Left lung (tissue), 10 donors: Measurements from ENCODE around the gene CA10. TPM values are rescaled to one million over a fixed set of nuclear protein-coding genes. Genes with fewer than 3 reads are reported as not detected.

Experiments used
- ATAC-seq: fragments of 200-7000 bp; cut with Tn5 transposase; one replicate; pipeline ENCODE4 v1.9.1; 2020; ENCODE audit warnings: moderate library complexity
- DNase-seq, 4 donors: peaks; one replicate each; pipeline ENCODE4 v3.0.0-alpha.2; 2013 to 2020
- H3K27ac ChIP-seq, 2 donors: fragments of 200-600 bp; sonication (generic) in 1 of 2; one replicate each; pipeline versions ENCODE4 v1.5.0 to v1.8.0; 2020 to 2021
- H3K27me3 ChIP-seq, 2 donors: fragments of 200-600 bp; sonication (generic) in 1 of 2; one replicate each; pipeline versions ENCODE4 v1.5.0 to v1.8.0; 2020 to 2021
- H3K36me3 ChIP-seq, 2 donors: fragments of 200-600 bp; sonication (generic) in 1 of 2; one replicate each; pipeline versions ENCODE4 v1.5.0 to v1.8.0; 2020 to 2021
- H3K4me1 ChIP-seq, 2 donors: fragments of 200-600 bp; one replicate each; pipeline ENCODE4 v1.8.0; 2021
- H3K4me3 ChIP-seq, 2 donors: fragments of 200-600 bp; sonication (generic) in 1 of 2; one replicate each; pipeline versions ENCODE4 v1.5.0 to v1.8.0; 2020 to 2021; ENCODE audit warnings: mild to moderate bottlenecking in 1 of 2
- H3K9me3 ChIP-seq, 2 donors: fragments of 200-600 bp; sonication (generic) in 1 of 2; one replicate each; pipeline versions ENCODE4 v1.5.0 to v1.8.0; 2020 to 2021
- CTCF ChIP-seq, 2 donors: fragments of 200-600 bp; sonication (generic) in 1 of 2; IDR thresholded peaks; one replicate each; pipeline versions ENCODE4 v1.5.0 to v1.8.0; 2021; ENCODE audit warnings: antibody characterized with exemption in 2 of 2
- intact Hi-C, 2 donors: fragments of 100-400 bp; cut with DNase I; formaldehyde crosslinking; loops; one replicate each; pipeline versions ENCODE4 v1.11.2 to v1.14.2; 2022
- polyA plus RNA-seq, 6 donors: library from polyadenylated mRNA; unstranded; fragments of 120-200 nt; gene quantifications; one replicate each; pipeline ENCODE4 v1.2.1, GENCODE V29; 2013; ENCODE audit not compliant: insufficient read length in 6 of 6
- total RNA-seq, 2 donors: library from RNA; stranded (reverse); fragmentation: NEBNext Ultra II Directional; extraction: Animal tissue kit (Norgen Biotek cat#: 25700); gene quantifications; one replicate each; pipeline ENCODE4 v1.2.1, GENCODE V29; 2021
- donor health status: DM: no; HTN: yes; CAD: no.
- donor health status: DM: no; HTN: no; CAD: no.

The CA10 gene
- total and polyA plus RNA-seq, 8 donors = 0.06 to 0.31 TPM; not detected in 6

GRCh38 chr17:51751072-51751471 lies 407.4 kb downstream of the CA10 start:
- H3K9me3 ChIP-seq = no peaks in the 10 kb centered on the region
- intact Hi-C loops = no loop called here
- no peaks in the 10 kb centered on the region for H3K36me3 ChIP-seq
- H3K27me3 ChIP-seq = no peaks in the 10 kb centered on the region
- no peaks in the 10 kb centered on the region for H3K4me1 ChIP-seq
- DNase-seq (no peak), ATAC-seq (no peak)
- H3K4me3 ChIP-seq = no peak overlapping the region
- no peak overlapping the region for H3K27ac ChIP-seq
- TF ChIP-seq CTCF (IDR thresholded peaks at IDR 0.05) = no peak

- no peaks in the 10 kb centered on the region for H3K4me1 ChIP-seq
- intact Hi-C loops = no loop called here
- H3K36me3 ChIP-seq = no peaks in the 10 kb centered on the region
- H3K27ac ChIP-seq = no peak overlapping the region
- H3K4me3 ChIP-seq = no peak overlapping the region
- DNase-seq (no peak), ATAC-seq (no peak)
- H3K9me3 ChIP-seq = no peaks in the 10 kb centered on the region
- no peaks in the 10 kb centered on the region for H3K27me3 ChIP-seq
- no peak for TF ChIP-seq CTCF (IDR thresholded peaks at IDR 0.05)
These were observed 409.5 kb downstream of the CA10 start for GRCh38 chr17:51748749-51749604.

- Histone ChIP-seq H3K9me3 (no peaks in the 10 kb centered on the region), H3K27ac (no peak overlapping the region), H3K36me3 (no peaks in the 10 kb centered on the region), H3K4me3 (no peak overlapping the region), H3K4me1 (no peaks in the 10 kb centered on the region), H3K27me3 (no peaks in the 10 kb centered on the region)
- DNase-seq (no peak), ATAC-seq (no peak)
- intact Hi-C loops = no loop called here
- no peak for TF ChIP-seq CTCF (IDR thresholded peaks at IDR 0.05)
These were observed 412.1 kb downstream of the CA10 start for GRCh38 chr17:51746421-51746820.

GRCh38 chr17:51745993-51746392 lies 412.5 kb downstream of the CA10 start:
- ATAC-seq (no peak), DNase-seq (no peak)
- Histone ChIP-seq H3K27ac (no peak overlapping the region), H3K27me3 (no peaks in the 10 kb centered on the region), H3K4me3 (no peak overlapping the region), H3K9me3 (no peaks in the 10 kb centered on the region), H3K4me1 (no peaks in the 10 kb centered on the region), H3K36me3 (no peaks in the 10 kb centered on the region)
- intact Hi-C loops = no loop called here
- TF ChIP-seq CTCF (IDR thresholded peaks at IDR 0.05) = no peak

GRCh38 chr17:51743477-51743876 lies 415.0 kb downstream of the CA10 start:
- no peak overlapping the region for H3K27ac ChIP-seq
- H3K4me1 ChIP-seq = no peaks in the 10 kb centered on the region
- H3K27me3 ChIP-seq = no peaks in the 10 kb centered on the region
- no peak overlapping the region for H3K4me3 ChIP-seq
- intact Hi-C loops = no loop called here
- no peaks in the 10 kb centered on the region for H3K9me3 ChIP-seq
- no peak for ATAC-seq
- TF ChIP-seq CTCF (IDR thresholded peaks at IDR 0.05) = no peak
- H3K36me3 ChIP-seq = no peaks in the 10 kb centered on the region
- no peak for DNase-seq
